NCI-H748 (cell line): ENCODE data around the gene QSER1.
"Not testable (repeated sequence)": the region's sequence is repeated elsewhere in the genome, so short reads cannot be mapped to it uniquely, and the experiment has no call there.

Source experiments
- DNase-seq: peaks from one replicate; lab custom pipeline; 2025; ENCODE audit not compliant: unreplicated experiment; lab: John Stamatoyannopoulos, UW

The QSER1 gene

DNA sequence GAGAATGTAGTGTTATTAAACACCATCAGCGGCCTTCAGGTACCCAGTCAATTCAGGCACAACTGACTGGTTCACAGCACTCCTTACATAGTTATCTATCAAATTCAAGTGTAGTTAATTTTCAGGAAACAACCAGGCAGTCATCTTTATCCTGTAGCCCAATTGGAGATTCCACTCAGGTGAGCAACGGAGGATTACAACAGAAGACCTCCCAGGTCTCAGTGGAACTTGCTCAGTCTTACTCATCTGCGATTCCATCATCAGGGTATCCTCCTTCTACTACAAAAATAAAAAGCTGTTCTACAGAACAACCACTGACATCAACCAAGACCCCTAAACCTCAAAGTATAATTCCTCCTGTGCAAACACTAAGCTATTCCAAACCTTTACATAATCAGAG is 39.6 kb downstream of the QSER1 start:
- no peak for DNase-seq

DNA sequence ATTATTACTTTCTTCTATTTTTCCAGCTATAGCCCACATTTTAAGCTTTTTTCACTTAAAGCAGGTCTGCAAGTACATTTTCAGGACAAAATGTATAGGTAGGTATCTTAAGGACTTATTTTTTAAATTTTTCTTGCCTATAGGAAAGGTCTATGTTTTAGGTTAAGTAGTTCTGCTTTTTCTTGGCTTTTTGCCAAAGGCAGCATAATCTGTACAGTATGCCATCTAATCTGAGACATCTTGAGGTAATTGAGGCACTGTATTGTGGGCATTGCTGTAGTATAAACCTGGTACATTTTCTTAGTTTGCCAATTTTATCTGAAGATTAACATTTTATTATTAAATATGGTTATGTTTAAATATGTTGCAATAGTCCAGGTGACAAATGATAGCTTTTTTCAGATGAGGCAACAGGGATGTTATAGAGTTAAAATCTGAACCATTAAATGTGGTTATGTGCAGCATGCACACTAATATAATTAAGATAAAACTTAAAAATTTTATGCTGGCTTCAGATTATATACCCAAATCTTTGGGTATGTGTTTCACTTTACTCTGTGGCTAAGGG is 42.9 kb downstream of the QSER1 start:
- DNase-seq, result peak; percentile 4

DNA sequence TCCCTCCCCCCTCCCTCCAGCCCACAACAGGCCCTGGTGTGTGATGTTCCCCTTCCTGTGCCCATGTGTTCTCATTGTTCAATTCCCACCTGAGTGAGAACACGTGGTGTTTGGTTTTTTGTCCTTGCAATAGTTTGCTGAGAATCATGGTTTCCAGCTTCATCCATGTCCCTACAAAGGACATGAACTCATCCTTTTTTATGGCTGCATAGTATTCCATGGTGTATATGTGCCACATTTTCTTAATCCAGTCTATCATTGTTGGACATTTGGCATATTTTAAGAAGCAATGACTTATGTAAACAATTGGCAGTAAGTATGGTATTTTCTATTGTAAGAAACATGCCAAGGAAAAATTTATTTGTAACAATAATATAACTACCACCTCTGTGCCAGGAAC is 43.6 kb downstream of the QSER1 start:
- DNase-seq, result not testable (repeated sequence)

DNA sequence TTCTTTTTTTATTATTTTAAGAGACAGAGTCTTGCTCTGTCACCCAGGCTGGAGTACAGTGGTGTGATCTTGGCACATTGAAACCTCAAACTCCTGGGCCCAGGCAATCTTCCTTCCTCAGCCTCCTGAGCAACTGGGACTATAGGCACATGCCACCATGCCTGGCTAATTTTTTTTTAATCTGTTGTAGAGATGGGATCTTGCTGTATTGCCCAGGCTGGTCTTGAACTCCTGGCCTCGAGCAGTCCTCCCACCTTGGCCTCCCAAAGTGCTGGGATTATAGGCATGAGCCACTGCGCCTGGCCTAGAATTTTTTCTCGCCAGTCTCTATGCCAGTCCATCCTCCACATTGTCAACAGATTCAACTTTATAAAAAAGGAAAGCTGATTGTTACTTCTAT is 44.7 kb downstream of the QSER1 start:
- not testable (repeated sequence) for DNase-seq

DNA sequence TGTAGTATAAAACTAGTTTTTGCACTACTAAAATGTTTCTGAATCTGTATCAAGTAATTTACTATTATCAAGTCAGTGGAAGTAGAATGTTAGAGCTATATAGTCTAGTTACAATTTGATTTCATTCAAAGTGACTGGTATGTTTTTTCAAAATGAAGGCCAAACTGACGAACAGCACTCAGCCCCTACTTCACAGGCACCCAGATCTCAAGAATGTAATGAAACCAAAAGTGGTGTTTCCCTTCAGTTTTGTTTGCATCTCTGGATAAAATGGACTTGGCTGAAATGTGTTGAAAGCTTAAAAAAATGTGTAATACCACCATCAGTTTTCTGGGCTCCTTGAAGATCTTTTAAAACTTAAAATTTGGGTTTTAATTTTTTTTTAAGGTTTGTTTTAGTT is 46.4 kb downstream of the QSER1 start:
- DNase-seq, result no peak

DNA sequence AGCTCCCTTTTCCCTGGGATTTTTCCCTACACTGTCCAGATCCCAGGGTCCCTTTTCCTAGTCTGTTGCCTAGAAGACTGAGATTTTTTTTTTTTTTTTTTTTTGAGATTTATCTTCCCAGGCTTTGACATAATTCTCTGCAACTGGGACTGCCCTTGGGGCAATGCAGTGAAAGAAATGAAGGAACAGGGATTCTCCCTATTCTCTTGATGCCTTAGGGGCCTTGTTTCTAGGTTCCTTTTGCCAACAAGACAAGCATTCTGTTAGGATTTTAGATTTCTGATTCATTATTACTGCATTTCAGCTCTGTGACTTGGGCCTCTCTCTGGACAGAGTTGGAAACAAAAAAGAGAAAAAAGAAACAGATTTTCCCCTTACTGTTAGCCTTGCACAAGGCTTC is 47.3 kb downstream of the QSER1 start:
- no peak for DNase-seq

DNA sequence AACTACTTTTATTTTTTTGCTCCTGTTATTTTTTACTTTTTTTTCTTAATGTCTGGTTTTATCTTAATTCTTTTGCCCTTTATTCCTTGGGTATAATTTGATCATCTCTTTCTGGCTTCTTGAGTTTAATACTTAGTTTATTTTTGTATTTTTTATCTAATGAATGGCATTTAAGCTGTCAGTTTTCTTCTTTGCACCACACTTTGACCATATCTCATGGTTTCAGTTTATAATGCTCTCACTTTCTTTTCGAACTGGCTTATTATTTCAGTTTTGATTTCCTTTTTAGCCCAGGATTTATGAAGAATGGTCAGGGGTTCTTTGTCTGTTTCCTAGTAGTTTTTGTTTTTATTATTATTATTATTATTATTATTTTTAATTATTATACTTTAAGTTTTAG is 48.3 kb downstream of the QSER1 start:
- no peak for DNase-seq

DNA sequence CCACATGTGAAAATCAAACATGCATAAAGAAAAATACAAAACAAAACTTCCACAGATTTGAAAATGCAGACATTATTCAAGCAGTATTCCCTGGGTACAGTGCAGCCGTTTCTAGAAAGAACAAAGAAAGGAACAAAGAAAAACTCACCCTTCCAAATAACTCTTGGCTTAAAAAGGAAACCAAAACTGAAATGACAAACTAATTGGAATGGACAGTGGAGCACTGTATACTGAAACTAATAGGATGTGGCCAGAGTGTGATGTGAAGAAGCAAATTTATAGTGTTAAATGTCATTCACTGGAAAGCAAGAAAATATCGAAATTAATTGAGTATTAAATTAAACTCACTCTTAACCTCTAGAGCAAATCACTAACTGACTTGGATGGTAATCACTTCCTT is 55.4 kb downstream of the QSER1 start:
- no peak for DNase-seq

DNA sequence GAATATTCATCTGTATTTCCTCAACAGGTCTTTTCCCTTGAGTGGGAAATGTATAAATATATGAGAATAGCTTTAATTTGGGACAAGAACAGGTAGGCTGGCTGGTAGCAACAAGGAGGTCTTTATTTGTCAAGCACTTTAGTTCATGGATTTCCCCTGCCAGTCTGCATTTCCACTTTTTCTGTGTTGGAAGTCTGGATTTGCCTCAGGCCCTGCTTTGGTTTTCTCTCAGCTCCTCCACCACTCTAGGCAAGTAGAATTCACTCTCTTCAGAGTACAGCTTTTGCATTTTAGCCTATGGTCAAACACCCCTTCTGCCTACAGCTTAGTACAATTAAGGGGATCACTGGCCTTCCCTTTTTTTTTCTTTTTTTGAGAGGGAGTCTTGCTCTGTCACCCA is 57.1 kb downstream of the QSER1 start:
- no peak for DNase-seq

DNA sequence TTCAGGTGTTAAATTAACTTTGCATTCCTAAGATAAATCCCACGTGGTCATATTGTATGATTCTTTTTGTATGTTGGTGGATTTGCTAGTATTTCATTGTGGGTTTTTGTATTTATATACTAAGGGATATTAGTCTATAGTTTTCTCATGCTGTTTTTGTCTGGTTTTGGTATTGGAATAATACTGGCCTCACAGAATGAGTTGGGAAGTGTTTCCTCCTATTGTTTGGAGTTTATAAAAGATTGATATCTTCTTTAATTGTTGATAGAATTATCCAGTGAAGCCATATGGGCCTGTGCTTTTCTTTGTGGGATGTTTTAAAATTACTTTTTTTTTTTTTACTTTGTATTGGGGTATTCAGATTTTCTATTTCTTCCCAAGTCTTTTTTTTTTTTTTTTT is 59.8 kb downstream of the QSER1 start:
- no peak for DNase-seq

DNA sequence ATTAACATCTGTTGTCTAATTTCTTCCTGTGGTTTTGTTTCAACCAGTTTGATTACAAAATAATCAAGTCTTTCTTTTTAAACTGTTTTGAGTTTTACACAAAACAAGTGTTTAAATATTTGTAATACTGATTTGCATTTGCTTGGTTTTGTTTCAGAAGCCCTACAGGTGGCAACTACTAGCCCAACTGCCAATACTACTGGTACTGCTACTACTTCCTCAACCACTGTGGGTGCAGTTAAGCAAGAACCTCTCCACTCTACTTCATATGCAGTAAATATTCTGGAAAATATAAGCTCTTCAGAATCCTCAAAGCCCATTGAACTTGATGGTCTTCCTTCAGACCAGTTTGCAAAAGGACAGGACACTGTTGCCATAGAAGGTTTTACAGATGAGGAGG is 61.1 kb downstream of the QSER1 start:
- DNase-seq, result no peak

DNA sequence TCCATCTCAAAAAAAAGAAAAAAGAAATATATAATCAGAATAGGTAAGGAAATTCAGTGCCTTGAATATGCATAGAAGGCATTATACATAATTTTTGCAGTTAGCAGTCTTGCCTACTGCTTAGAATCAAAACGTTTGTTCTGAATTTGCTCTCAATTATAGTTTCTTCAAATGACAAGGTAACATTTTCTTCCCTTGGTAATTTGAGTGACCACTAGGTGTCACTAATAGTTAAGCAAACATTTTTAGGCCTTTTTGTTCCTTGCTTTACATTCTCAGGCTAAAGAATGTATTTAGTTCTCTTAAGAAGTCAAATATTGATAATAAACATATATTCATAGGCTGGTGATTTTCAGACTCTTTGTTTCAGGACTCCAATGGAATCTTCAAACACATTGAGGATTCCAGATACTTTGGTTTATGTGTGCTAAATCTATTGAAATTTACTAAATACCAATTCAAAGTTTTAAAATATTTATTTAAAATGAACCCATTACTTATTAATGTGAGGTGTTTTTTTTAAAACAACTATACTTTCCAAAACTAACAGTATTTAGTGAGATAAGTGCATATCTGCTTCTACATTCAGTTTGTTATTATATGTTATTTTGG is 68.0 kb downstream of the QSER1 start:
- DNase-seq, result peak; percentile 61

DNA sequence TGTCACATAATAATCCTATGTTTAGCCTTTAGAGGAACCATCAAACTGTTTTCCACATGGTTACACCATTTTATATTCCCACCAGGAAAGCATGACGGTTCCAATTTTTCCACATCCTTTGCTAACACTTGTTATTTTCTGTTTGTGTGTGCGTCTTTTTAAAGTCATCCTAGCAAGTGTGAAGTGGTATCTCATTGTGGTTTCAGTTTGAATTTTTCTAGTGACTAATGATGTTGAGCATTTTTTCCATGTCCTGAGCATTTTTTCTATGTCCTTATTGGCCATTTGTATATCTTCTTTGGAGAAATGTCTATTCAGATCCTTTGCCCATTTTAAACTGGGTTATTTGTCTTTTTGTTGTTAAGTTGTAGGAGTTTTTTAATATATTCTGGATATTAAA is 69.4 kb downstream of the QSER1 start:
- DNase-seq, result no peak

DNA sequence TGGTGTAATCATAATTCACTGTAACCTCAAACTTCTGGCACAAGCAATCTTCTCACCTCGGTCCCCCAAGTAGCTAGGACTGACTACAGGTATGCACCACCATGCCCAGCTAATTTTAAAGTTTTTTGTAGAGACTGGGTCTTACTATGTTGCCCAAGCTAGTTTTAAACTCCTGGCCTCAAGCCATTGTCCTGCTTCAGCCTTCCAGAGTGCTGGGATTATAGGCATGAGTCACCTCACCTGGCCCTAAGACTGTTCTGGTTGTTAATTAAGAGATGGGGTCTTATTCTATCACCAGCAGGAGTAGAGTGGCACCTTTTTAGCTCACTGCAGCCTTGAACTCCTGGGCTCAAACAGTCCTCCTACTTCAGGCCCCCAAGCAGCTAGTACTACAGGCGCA is 71.1 kb downstream of the QSER1 start:
- no peak for DNase-seq

DNA sequence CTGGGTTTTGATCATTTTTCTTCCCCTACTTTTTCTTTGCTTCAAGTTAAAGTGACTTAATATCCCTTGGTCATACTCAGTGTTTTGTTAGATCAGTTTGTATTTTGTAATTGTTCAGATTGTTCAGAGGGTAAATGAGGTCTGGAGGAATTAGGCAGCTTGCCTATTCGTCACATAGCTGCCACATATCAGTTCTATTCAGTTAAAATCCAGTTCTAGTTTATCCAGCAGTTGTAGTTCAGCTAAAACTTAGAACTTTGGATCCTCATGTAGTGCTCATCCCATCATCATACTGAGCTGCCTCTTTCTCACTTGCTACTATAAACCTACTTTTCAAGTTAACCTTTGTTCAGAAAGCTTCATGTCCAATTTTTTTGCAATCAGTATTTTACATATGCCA is 75.9 kb downstream of the QSER1 start:
- DNase-seq, result no peak

DNA sequence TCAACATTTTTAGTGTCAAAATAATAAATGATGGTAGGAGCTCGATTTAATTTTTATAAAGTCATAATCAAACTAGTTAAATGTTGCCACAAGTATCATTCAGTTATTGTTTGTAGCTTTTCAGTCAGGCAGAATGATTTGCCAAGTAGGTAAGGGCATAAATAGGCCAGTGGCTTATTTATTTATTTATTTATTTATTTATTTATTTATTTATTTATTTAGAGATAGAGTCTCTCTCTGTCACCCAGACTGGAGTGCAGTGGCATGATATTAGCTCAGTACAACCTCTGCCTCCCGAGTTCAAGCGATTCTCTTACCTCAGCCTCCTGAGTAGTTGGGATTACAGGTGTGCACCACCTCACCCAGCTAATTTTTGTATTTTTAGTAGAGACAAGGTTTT is 79.6 kb downstream of the QSER1 start:
- DNase-seq, result not testable (repeated sequence)

DNA sequence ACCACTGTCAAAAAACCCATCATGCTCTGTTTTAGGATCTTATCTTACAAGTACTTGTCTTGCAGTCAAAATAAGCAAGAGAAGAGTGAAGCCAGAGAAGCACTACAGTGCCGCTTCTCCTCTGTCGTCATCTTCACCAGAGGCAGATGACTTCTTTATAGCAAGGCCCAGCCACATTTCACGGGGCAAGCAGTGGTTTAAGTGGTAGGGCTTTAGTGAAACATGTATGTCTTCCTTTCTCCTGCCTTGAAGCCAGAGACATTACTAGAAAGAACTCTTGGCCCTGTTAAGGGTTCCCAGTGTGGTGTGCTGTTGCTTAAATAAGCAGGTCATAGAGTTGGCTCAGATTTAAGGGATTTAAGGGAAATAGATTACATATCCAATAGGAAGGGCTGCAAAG is 80.2 kb downstream of the QSER1 start:
- no peak for DNase-seq

DNA sequence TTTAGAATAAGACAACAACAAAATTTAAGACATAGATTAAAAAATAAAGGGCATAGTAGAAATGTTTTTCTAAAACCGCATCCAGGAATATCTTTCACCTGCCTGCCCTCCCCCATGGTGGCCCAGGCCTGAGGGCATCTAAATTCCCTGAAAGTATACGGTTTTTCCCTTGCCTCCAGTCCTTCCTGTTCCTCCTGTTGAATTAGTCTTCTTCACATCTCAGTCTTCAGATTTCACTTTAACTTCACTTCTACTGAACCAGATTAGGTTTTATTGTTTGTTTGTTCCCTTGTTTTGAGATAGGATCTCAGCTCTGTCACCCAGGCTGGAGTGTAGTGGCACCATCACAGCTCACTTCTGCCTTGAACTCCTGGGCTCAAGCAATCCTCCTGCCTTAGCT is 90.0 kb downstream of the QSER1 start:
- no peak for DNase-seq

DNA sequence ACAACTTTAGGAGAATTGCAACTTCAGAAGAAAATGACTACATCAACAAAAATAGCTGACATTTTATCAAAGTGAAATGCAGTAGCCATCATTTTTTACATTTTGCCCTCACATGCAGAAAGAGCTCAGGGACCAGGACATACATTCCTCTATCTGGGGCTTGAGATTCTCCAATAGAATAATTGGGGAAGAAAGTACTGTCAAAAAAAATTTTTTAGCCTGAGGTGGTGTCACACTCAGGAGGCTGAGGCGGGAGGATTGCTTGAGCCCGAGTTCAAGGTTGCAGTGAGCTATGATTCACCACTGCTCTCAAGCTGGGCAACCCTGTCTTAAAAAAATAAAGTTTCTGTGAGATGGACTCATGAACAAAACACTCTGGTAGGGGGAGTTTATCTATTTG is 90.9 kb downstream of the QSER1 start:
- DNase-seq, result no peak

DNA sequence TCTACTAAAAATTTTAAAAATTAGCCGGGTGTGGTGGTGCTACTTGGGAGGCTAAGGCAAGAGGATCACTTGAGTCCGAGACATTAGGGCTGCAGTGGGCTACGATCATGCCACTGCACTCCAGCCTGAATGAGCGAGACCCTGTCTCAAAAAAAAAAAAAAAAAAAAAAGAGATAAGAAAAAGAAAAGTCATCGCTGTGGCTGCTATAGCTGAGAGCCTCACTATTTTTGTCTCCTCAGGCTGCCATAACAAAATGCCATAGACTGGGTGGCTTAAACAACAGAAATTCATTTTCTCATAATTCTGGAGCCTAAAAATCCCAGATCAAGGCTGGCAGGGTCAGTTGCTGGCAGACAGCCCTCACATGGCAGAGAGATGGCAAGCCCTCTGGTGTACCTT is 93.0 kb downstream of the QSER1 start:
- no peak for DNase-seq

DNA sequence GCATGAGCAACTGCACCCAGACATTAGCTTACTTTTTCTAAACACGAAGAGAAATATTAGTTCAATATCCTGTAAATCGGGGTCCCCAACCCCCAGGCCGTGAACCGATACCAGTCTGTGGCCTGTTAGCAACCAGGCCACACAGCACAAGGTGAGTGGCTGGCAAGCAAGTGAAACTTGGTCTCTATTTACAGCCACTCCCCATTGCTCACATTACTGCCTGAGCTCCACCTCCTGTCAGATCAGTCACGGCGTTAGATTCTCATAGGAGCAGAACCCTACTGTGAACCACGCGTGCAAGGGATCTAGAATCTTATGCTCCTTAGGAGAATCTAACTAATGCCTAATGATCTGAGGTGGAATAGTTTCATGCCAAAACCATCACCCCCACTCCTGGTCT is 95.2 kb downstream of the QSER1 start:
- no peak for DNase-seq

DNA sequence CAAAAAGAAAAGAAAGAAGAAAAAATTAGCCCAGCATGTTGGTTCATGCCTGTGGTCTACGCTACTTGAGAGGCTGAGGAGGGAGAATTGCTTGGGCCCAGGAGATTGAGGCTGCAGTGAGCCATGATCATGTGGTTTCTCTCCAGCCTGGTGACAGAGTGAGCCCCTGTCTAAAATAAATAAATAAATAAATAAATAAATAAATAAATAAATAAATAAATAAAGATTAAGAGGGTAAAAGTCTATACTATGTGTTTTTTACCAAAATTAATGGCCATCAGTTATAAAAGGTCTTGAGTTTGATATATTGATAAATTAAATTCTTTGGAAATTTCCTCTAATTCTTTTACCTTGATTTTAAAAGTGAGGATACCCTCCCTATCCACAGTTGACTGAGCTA is 97.9 kb downstream of the QSER1 start:
- DNase-seq, result no peak

DNA sequence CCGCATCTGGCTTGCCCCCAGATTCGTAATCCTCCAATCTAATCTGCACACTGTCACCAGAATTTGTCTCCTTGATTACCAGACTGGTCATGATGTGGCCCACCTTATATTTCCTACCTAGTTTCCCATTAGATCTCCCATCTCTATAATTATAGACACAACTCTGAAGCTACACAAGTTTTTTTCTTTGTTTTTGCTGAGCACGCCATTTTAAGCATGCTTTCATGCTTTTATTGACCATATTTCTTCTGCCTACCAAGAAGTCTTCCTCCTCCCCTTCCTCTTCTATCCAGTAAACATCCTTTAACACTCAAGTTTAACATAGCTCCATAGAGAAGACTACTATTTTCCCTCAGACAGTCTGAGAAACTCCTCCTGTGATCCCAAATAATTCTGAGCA is 98.8 kb downstream of the QSER1 start:
- DNase-seq, result no peak
